HEK293 (cell line): ENCODE measurements around the gene CD109.
A peak's percentile ranks its signal among the peaks of the same experiment; 100 is the strongest.

Experiments used
- CTCF ChIA-PET: fragments of 350-600 bp; formaldehyde crosslinking; extraction: SDS; loops from one replicate; lab custom pipeline; 2021; ENCODE audit warnings: antibody characterized with exemption; lab: Yijun Ruan, JAX
- POLR2A ChIA-PET: fragments of 300-600 bp; formaldehyde crosslinking; extraction: SDS; loops from one replicate; lab custom pipeline; 2020; ENCODE audit warnings: antibody characterized with exemption, inconsistent platforms; lab: Yijun Ruan, JAX
- H3K27ac ChIP-seq: fragments of 200-500 bp; sonication (Bioruptor generic); 2 replicates; pipeline ENCODE4 v1.5.1; 2014; ENCODE audit warnings: low read depth, low read length, control low read depth, inconsistent platforms; ENCODE audit errors: extremely low read depth
- H3K36me3 ChIP-seq, 2 experiments: fragments of 200-500 bp in 1 of 2; sonication (Bioruptor generic) in 1 of 2; 1 replicate in 1 of 2; 2 replicates in 1 of 2; pipeline ENCODE4 v1.5.1; 2014 to 2017; ENCODE audit warnings: inconsistent platforms in 2 of 2, low read length in 2 of 2; ENCODE audit not compliant: control insufficient read depth in 2 of 2, insufficient read depth in 1 of 2
- H3K4me1 ChIP-seq: fragments of 200-500 bp; sonication (Bioruptor generic); 2 replicates; pipeline ENCODE4 v1.5.1; 2014; ENCODE audit warnings: mild to moderate bottlenecking, low read length, inconsistent platforms; ENCODE audit not compliant: control insufficient read depth, insufficient read depth
- H3K4me3 ChIP-seq: 2 replicates; pipeline ENCODE4 v1.5.1; 2011; ENCODE audit warnings: low read depth, mild to moderate bottlenecking, control low read depth, low read length, moderate library complexity
- H3K9me3 ChIP-seq: fragments of 200-500 bp; sonication (Bioruptor generic); 2 replicates; pipeline ENCODE4 v1.5.1; 2014; ENCODE audit warnings: low read depth, low read length, inconsistent platforms; ENCODE audit not compliant: control insufficient read depth, insufficient read depth
- BCL11A ChIP-seq: fragments of 450-650 bp; formaldehyde crosslinking; IDR thresholded peaks from 2 replicates; pipeline ENCODE4 v1.5.1; 2016; ENCODE audit warnings: low read depth, missing biosample characterization, missing genetic modification characterization
- EGR2 ChIP-seq: fragments of 450-650 bp; formaldehyde crosslinking; IDR thresholded peaks from 2 replicates; pipeline ENCODE4 v1.5.1; 2016; ENCODE audit warnings: low read depth, missing biosample characterization, missing genetic modification characterization
- PRDM6 ChIP-seq: fragments of 450-650 bp; formaldehyde crosslinking; IDR thresholded peaks from 2 replicates; pipeline ENCODE4 v1.5.1; 2017; ENCODE audit warnings: missing biosample characterization, missing genetic modification characterization
- TRIM28 ChIP-seq: IDR thresholded peaks from 2 replicates; pipeline ENCODE4 v1.6.1; 2011; ENCODE audit warnings: low read length, control low read depth, borderline replicate concordance
- TSHZ1 ChIP-seq: fragments of 450-650 bp; formaldehyde crosslinking; IDR thresholded peaks from 2 replicates; pipeline ENCODE4 v1.5.1; 2016; ENCODE audit warnings: missing biosample characterization, missing genetic modification characterization, borderline replicate concordance
- ZBTB48 ChIP-seq: fragments of 450-650 bp; formaldehyde crosslinking; IDR thresholded peaks from 2 replicates; pipeline ENCODE4 v1.5.1; 2016; ENCODE audit warnings: missing biosample characterization, missing genetic modification characterization
- ZBTB7A ChIP-seq: fragments of 450-650 bp; formaldehyde crosslinking; IDR thresholded peaks from 2 replicates; pipeline ENCODE4 v1.5.1; 2016; ENCODE audit warnings: low read depth, missing biosample characterization, missing genetic modification characterization
- ZBTB8A ChIP-seq: fragments of 450-650 bp; formaldehyde crosslinking; IDR thresholded peaks from 2 replicates; pipeline ENCODE4 v1.5.1; 2016; ENCODE audit warnings: missing biosample characterization, missing genetic modification characterization
- ZFHX2 ChIP-seq: fragments of 450-650 bp; formaldehyde crosslinking; conservative IDR thresholded peaks from 2 replicates; pipeline ENCODE4 v1.5.1; 2016; ENCODE audit warnings: missing biosample characterization, missing genetic modification characterization
- ZFP41 ChIP-seq: fragments of 450-650 bp; formaldehyde crosslinking; IDR thresholded peaks from 2 replicates; pipeline ENCODE4 v1.5.1; 2016; ENCODE audit warnings: missing biosample characterization, missing genetic modification characterization, borderline replicate concordance
- ZNF202 ChIP-seq: fragments of 450-650 bp; formaldehyde crosslinking; IDR thresholded peaks from 2 replicates; pipeline ENCODE4 v1.5.1; 2016; ENCODE audit warnings: missing biosample characterization, missing genetic modification characterization, borderline replicate concordance
- ZNF280C ChIP-seq: fragments of 450-650 bp; formaldehyde crosslinking; IDR thresholded peaks from 2 replicates; pipeline ENCODE4 v1.5.1; 2016; ENCODE audit warnings: missing biosample characterization, missing genetic modification characterization
- ZNF354C ChIP-seq: fragments of 450-650 bp; formaldehyde crosslinking; IDR thresholded peaks from 2 replicates; pipeline ENCODE4 v1.5.1; 2016; ENCODE audit warnings: missing biosample characterization, missing genetic modification characterization, low read depth, borderline replicate concordance
- ZNF366 ChIP-seq: fragments of 450-650 bp; formaldehyde crosslinking; conservative IDR thresholded peaks from 2 replicates; pipeline ENCODE4 v1.5.1; 2016; ENCODE audit warnings: missing biosample characterization, missing genetic modification characterization
- ZNF548 ChIP-seq: fragments of 450-650 bp; formaldehyde crosslinking; IDR thresholded peaks from 2 replicates; pipeline ENCODE4 v1.5.1; 2016; ENCODE audit warnings: missing biosample characterization, missing genetic modification characterization
- ZNF555 ChIP-seq: fragments of 450-650 bp; formaldehyde crosslinking; conservative IDR thresholded peaks from 2 replicates; pipeline ENCODE4 v1.5.1; 2017; ENCODE audit warnings: missing biosample characterization, mild to moderate bottlenecking, missing genetic modification characterization, inconsistent platforms
- ZSCAN18 ChIP-seq: fragments of 450-650 bp; formaldehyde crosslinking; IDR thresholded peaks from 2 replicates; pipeline ENCODE4 v1.5.1; 2016; ENCODE audit warnings: missing biosample characterization, missing genetic modification characterization
- TF ChIP-seq, protein P1 (sequence below): fragments of 450-650 bp; formaldehyde crosslinking; optimal IDR thresholded peaks from 2 replicates; pipeline ENCODE3; 2016; ENCODE audit warnings: missing biosample characterization, mild to moderate bottlenecking, missing genetic modification characterization
- TF ChIP-seq, protein P2 (sequence below): fragments of 450-650 bp; formaldehyde crosslinking; IDR thresholded peaks from 2 replicates; pipeline ENCODE4 v1.5.1; 2016; ENCODE audit warnings: missing biosample characterization, missing genetic modification characterization

Gene CD109

GRCh38 chr6:73706971-73707370, 11.0 kb downstream of the CD109 start:
- Histone ChIP-seq H3K9me3 (no peaks in the 10 kb centered on the region), H3K4me1 (peaks cover 8% of the 10 kb centered on the region)
- ChIA-PET CTCF (interaction anchor here (0.9 to 1.7 kb wide), 4 partner anchors 9 to 32 kb away, joined by 3 to 7 read pairs (median 6); no protein-coding TSS in a partner anchor), POLR2A (no interaction called here)
- peak; percentile 30 for TF ChIP-seq ZFHX2 (tag by site-specific recombination)
- TF ChIP-seq ZBTB7A (tag by site-specific recombination), result no peak
- TF ChIP-seq EGR2, result peak; percentile 59
- TF ChIP-seq ZBTB8A (tag by site-specific recombination), result no peak
- TF ChIP-seq, all 188 proteins: peak for 2
- H3K36me3 ChIP-seq, result peaks cover 0 to 13% of the 10 kb centered on the region in 2 experiments; a peak in 1 of 3 replicates
- H3K27ac ChIP-seq, result no peak overlapping the region
- no peak overlapping the region for H3K4me3 ChIP-seq

GRCh38 chr6:73710470-73710869, 14.5 kb downstream of the CD109 start:
- H3K4me1 ChIP-seq, result peaks cover 14% of the 10 kb centered on the region
- peaks cover 0 to 6% of the 10 kb centered on the region in 2 experiments; a peak in 1 of 3 replicates for H3K36me3 ChIP-seq
- no peaks in the 10 kb centered on the region for H3K9me3 ChIP-seq
- no peak overlapping the region; the same call in 1 of the 2 replicates for H3K4me3 ChIP-seq
- no peak overlapping the region for H3K27ac ChIP-seq
- ChIA-PET POLR2A (no interaction called here), CTCF (interaction anchor here (0.5 kb wide), 1 partner anchor 380 kb away, joined by 3 read pairs; no protein-coding TSS in a partner anchor)
- TF ChIP-seq ZNF280C (tag by site-specific recombination), result no peak
- TF ChIP-seq TSHZ1 (tag by site-specific recombination), result no peak
- no peak for TF ChIP-seq ZNF548 (tag by site-specific recombination)
- TF ChIP-seq PRDM6, result 0 out of 2 replicates have a peak, but pooled peaks have one; percentile 11
- TF ChIP-seq ZBTB48 (tag by site-specific recombination), result peak; percentile 83
- TF ChIP-seq ZNF366 (tag by site-specific recombination), result peak; percentile 74
- no peak for TF ChIP-seq TRIM28
- no peak for TF ChIP-seq ZNF202 (tag by site-specific recombination)

DNA sequence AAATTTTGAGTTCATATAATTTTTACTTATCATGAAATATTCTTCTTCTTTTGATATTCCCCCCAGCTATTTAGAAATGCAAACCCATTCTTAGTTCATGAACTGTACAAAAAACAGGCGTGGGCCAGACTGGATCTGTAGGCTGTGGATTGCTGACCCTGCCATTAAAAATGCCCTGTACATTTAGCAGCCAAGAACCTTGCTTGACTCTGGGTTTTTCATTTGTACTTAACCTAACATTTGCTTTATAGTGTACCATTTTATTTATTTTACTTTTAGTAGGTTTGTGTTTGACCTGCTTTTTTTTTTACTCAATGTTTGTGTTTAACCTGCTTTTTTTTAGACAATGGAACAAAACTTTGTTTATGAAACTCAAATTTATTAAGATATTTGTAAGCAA, 14.9 kb downstream of the CD109 start:
- TF ChIP-seq, protein P1, sequence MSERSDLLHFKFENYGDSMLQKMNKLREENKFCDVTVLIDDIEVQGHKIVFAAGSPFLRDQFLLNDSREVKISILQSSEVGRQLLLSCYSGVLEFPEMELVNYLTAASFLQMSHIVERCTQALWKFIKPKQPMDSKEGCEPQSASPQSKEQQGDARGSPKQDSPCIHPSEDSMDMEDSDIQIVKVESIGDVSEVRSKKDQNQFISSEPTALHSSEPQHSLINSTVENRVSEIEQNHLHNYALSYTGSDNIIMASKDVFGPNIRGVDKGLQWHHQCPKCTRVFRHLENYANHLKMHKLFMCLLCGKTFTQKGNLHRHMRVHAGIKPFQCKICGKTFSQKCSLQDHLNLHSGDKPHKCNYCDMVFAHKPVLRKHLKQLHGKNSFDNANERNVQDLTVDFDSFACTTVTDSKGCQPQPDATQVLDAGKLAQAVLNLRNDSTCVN (tag by site-specific recombination), result no peak
- no peak for TF ChIP-seq ZNF354C (tag by site-specific recombination)
- TF ChIP-seq, protein P2, sequence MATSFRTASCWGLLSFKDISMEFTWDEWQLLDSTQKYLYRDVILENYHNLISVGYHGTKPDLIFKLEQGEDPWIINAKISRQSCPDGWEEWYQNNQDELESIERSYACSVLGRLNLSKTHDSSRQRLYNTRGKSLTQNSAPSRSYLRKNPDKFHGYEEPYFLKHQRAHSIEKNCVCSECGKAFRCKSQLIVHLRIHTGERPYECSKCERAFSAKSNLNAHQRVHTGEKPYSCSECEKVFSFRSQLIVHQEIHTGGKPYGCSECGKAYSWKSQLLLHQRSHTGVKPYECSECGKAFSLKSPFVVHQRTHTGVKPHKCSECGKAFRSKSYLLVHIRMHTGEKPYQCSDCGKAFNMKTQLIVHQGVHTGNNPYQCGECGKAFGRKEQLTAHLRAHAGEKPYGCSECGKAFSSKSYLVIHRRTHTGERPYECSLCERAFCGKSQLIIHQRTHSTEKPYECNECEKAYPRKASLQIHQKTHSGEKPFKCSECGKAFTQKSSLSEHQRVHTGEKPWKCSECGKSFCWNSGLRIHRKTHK, result no peak
- TF ChIP-seq BCL11A, result no peak
- TF ChIP-seq ZFP41 (tag by site-specific recombination), result no peak
- TF ChIP-seq ZSCAN18, result no peak
- no peak for TF ChIP-seq ZNF555
- H3K36me3 ChIP-seq, result peaks cover 0 to 6% of the 10 kb centered on the region in 2 experiments; a peak in 1 of 3 replicates
- H3K27ac ChIP-seq, result no peak overlapping the region
- H3K4me1 ChIP-seq, result peaks cover 14% of the 10 kb centered on the region
- no peaks in the 10 kb centered on the region for H3K9me3 ChIP-seq
- no peak overlapping the region for H3K4me3 ChIP-seq
- CTCF ChIA-PET, result interaction anchor here (0.5 kb wide), 1 partner anchor 380 kb away, joined by 3 read pairs; no protein-coding TSS in a partner anchor
- POLR2A ChIA-PET, result no interaction called here
